Activated effector memory CD4-positive, alpha-beta T cell treated with Interleukin-2 at 50 U/mL for 16 hours (primary cell): ENCODE results near the gene EEPD1.
"Not testable (repeated sequence)": the region's sequence is repeated elsewhere in the genome, so short reads cannot be mapped to it uniquely, and the experiment has no call there.

Experiments used
- DNase-seq: peaks from one replicate; pipeline ENCODE4 v3.0.0-alpha.2; 2020

The EEPD1 gene

GRCh38 chr7:36152756-36153570, at the start of gene EEPD1:
Gene EEPD1 (plus strand): TSS chr7:36153254. CDS start chr7:36154325, 1,071 bp downstream.
- DNase-seq = peak; percentile 100

- no peak for DNase-seq
Measured at GRCh38 chr7:36103837-36104561, 49.1 kb upstream of the EEPD1 start.

DNA sequence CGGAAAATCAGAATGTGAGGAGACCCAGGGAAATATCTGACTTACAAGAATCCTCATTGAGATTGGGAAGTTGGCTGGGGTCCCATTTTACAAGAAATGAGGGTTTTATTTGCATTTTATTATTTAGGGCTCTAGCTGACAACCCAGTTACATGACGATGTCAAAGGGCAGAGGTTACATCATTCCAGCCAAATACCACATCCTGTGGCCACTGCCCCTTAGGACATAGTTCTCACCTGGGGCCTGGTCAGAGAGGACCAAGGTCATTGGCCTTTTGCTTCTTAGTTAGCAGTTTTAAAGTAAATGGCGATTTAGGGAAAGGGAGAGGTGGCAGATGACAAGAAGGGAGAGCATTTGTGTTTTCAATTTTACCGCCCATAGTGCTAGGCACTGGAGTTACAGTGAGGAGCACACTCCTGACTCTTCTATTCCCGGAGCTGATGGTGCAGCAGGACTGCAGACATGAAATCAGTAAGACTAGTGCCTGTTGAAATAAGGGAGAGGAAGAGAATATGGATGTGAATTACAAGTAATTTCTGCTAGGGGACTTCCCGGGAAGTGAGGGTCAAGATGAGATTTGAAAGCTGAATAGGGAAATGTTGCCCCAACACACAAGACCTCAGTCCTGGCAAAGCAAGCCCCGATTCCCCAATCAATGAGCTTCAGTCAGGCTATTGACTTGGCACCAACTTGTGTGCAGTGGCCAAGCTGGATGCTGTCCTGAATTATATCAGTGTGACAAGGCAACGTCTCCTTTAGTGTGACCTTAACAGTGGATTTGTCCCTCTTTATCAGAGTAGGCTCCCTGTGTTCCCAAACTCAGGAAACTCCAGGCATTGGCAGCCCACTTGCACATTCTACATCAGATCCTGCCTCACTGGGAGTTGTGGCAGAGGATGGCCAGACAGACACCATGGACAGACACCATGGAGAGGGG, 45.8 kb upstream of the EEPD1 start:
- DNase-seq = not testable (repeated sequence)

DNA sequence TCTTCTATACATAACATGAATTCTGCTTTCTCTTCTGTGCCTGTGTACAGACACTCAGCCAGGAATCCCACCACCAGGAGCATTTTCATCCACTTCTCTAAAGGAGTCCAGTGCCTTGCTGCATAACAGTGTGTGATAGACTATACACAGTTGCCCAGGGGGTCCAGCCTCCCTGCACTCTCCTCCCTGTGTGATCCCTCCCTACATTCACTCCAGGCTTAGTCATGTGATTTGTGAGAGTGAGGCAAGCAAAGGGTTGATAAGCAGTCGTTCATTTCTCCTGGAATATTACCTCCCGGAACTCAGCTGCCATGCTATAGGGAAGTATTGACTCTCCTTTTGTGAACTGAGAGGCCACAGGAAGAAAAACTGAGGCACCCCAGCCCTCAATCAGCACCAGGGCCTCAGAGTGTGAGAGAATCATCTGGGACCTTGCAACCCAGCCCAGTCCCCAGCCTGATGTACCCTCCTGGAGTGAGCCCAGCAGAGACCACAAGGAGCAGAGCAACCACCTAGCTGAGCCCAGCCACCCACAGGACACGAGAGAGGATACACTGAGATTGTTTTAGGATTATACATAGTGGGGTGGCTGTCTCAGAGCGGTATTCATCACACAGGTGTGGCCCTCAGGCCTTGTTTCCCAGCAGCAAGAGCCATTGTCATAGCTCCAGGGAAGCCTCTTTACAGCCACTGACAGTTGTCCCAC, 45.0 kb upstream of the EEPD1 start:
- DNase-seq = no peak

- no peak for DNase-seq
Measured at GRCh38 chr7:36109013-36109627, 43.9 kb upstream of the EEPD1 start.

- DNase-seq = no peak
Measured at GRCh38 chr7:36110584-36110983, 42.5 kb upstream of the EEPD1 start.

- no peak for DNase-seq
Measured at GRCh38 chr7:36112969-36113368, 40.1 kb upstream of the EEPD1 start.

GRCh38 chr7:36114355-36114754, 38.7 kb upstream of the EEPD1 start:
- DNase-seq = no peak

DNA sequence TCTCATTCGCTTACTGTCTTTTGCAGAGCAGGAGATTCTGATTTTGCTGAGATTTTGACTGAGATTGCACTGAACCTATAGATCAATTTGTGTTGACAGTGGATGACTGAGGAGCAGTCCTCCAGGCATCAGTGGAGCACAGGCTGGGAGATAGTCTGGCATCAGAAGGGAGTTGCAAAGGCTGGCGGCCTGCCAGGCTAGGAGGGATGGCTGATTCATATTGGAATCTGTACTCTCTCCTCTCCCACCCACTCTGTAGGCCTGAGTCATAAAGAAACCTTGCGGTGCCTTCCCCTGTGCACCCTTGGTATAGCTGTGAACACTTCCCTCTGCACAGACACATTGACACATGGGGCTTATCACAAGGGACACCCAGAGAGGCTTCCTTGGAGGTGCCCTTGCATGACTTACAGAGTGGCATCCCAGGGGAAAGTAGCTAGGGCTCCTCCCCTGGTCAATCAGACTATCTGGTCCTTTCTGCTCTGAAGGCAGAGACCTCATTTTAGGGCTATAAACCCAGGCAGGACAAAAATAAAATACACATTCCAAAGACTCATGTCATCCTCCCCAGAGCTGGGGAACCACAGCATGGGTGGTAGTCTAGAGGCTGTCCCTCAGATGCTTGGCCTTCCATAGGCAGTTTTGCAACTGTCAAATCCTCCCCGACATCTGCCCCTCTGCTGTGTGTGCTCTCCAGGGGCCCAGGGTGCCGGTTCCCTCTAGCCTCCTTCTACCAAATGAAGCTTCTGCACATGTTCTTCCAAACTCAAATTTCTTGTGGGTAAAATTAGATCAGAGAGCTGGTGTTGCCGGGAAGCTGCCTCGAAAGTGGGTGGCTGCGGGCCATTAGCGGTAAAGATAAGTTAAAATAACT, 37.4 kb upstream of the EEPD1 start:
- DNase-seq = peak; percentile 32

DNA sequence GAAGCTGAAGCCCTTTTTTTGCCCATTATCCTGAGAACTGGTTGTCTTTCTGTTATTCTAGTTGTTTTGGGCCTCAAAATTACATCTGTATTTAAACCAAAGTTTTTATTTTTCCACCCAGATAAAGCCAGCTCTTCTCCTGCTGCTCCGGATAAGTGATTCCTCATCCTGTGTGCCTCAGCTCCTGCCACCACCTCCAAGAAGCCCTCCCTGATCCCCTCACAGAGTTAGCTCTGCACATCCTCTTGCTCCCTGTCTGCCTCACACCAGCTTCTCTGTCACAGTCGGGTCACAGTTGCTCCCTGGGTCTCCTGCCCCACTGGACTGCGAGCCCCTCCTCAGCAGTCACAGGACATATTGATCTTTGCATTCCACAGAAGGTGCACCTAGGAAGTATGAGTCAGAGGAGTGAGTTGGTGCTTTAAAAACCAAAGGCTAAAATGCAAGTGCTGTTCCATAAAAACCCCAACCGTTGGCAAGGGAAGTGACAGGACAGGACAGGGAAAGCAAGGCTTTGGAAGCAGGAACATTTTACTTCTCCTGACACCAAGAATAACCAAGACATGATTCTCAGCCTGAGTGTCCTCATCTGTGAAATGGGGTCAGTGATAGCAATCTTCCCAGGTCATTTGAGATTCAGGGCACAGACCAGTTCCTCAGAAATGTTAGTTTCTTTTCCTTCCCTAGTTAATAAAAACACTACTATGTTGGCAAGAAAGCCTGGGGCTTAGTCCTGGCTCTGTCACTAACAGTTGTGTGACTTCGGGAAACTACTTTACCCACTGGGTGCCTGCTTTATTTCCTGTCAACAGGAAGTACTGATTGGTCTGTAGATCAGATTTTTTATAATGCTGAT, 36.5 kb upstream of the EEPD1 start:
- no peak for DNase-seq

GRCh38 chr7:36117203-36117840, 35.7 kb upstream of the EEPD1 start:
- DNase-seq = no peak

- no peak for DNase-seq
Measured at GRCh38 chr7:36118344-36118743, 34.7 kb upstream of the EEPD1 start.

GRCh38 chr7:36119005-36119706, 33.9 kb upstream of the EEPD1 start:
- DNase-seq = no peak

DNA sequence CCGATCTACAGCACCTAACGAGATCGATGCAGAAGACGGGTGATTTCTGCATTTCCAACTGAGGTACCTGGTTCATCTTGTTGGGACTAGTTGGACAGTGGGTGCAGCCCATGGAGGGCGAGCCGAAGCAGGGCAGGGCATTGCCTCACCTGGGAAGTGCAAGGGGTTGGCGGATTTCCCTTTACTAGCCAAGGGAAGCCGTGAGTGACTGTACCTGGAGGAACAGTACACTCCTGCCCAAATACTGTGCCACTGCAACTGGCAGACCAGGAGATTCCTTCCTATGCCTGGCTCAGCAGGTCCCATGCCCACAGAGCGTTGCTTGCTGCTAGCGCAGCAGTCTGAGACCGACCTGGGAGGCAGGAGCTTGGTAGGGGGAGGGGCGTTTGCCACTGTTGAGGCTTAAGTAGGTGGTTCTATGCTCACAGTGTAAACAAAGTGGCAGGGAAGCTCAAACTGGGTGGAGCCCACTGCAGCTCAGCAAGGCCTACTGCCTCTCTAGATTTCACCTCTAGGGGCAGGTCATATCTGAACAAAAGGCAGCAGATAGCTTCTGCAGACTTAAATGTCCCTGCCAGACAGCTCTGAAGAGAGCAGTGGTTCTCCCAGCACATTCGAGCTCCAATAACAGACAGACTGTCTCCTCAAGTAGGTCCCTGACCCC, 32.9 kb upstream of the EEPD1 start:
- not testable (repeated sequence) for DNase-seq

GRCh38 chr7:36125630-36126029, 27.4 kb upstream of the EEPD1 start:
- DNase-seq = not testable (repeated sequence)

GRCh38 chr7:36127075-36127740, 25.8 kb upstream of the EEPD1 start:
- no peak for DNase-seq

DNA sequence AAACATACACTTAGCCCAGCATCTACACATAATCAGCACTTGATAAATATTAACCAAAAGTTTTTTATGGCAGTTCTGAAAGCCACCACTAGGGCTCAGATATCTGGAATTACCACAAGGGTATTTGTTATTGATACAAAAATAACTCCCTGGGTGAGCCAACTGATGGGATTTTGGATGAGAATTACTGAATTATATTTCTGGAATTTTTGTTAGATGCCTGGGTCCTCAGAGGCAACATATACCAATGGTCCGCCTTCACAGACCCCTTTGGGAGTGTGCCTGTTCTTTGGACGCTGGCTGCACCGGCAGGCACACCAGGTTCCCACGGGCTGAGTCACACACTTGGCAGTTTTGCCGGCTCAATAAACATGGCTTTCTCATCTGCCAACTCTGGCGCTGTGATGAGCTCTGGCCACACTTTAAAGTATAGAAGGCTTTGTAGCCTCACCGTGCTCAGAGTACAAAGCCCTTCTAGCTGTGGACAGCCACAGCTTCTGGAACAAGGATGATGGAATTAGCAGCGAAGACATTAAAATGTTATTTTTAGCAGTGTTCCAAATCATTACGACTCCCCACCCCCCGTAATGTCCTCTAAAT, 24.5 kb upstream of the EEPD1 start:
- no peak for DNase-seq
